ENCODE measurements around the gene TUBA4B.
"Not testable (repeated sequence)": the region's sequence is repeated elsewhere in the genome, so short reads cannot be mapped to it uniquely, and the experiment has no call there.

The TUBA4B gene

DNA sequence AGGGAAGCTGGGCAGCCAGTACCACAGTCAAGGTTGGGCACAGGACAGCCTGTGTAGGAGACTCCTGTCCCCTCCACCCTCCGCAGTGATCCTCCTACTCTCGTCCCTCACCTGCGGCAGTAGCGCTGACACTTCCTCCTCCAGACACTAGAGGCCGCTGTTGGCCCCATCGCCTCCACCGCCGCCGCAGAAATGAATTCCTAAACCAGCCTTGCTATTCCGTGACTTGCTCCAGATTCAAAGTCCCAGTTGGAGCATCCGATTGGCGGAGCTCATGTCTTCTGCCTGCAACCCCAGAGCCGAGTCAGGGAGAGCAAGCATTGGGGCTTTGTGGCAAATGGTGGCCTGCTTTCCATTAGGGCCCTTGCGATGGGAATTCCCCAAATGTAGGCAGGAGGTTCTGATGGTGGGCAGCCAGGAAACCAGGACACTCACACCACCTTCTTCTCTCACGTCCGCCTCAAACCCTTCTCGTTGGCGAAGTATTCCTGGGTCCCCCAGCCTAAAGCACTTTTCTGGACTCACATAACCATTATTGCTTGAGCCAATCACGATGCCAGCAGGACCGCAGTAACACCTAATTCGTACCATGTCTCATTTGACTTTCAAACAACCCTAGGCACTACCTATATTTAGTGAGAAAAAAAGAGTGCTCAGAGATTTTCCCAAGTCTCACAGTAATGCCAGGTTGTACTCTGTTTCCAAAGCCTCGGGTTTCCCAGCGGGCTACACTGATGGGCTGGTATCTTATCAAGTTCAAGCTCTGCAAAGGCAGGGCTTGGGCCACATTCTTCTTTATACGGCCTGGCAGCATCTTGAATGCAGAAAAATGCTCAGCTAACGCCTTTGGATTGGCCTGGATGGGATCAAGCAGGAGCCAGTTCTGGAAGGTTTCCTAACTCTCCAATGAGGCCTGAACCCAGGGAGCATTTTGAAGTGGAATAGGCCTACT is 24.9 kb downstream of the TUBA4B start:
- peak; percentile 79 to 81 for DNase-seq

DNA sequence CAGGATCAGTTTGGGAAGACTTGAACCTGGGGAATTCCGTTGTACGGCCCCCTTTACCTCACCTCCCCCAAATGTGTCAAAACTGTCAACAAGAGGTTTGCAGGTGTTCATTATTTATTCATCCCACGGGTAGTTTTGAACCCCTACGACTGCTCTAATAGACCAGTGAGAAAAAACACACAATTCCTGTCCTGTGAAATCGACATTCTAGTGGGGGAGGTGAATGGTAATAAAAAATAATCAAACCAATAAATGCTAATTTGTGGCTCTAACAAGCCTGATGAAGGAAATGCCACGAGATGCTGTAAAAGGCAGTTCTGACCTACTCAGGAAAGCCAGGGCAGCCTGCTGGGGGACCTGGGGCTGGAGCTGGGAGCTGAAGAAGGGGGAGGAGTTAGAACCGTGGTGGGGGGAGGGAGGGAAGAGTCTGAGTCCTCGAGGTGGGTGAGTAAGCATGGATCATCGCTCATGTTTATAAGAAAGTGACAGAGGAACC is 25.7 kb downstream of the TUBA4B start:
- DNase-seq: no peak

DNA sequence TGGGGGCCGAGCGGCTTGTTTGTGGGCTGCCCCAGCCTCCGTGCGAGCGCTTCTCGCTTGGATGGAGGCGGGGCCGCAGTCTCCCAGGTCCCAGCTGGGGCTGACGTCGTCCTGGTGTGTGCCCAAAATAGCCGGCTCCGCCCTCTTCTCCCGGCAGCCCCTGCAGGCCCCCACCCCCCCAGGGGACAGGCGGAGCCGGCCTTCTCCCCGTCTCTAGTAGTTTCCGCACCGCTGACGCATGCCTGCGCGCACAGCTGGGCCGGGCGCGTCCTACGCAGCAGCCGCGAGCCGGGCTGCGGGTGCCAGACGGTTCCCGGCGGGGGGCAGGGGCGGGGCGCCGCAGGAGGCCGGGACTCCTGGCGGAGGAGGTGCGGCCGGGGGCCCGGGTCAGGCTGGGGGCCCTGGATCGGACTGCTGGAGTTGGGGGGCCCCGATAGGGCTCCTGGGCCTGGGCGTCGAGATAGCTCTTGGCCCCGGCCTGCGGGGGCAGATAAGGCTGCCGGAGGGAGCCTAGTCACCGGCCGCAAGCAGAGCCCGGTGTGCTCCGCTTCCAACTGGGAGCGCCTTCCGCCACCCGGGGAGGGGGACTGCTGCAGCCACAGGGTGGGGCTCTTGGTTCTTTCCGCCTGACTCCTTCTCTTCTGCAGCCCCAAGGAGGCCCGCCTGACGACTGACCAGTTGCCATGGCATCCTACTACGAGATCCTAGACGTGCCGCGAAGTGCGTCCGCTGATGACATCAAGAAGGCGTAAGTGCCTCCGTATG is 26.3 kb downstream of the TUBA4B start, which contains the start of gene DNAJB2:
Gene DNAJB2, plus strand, starts transcription at position 216 of the 765 bp plus-strand sequence. Its CDS starts 468 bp downstream, at position 684.
- DNase-seq: peak; percentile 96 to 98

DNA sequence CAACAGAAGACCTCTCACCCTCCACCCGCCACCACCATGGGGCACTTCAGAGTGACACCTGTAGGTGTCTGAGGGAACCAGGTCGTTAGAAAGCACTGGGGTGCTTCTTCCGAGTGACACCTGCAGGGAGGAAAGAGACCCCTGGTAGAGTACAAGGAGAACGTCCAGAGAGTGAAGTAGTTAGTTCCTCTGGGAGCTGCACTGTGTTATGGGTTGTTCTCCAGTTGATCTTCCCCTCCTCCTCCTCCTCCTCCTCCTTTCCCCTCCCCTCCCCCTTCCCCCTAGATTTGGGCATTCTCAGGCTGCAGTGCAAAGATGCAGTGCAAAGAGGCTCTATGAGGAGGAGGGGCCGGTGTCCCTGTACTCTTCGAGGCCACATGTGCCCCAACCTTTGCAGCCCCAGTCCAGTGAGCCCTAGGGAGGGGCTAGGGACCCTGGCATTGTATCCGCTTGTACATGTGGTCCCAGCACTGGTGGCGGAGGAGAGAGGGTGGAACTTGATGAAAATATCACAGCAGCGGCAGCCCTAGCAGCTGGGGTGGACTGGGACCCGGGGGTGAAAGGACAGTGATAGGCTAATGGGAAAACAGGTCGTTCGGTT is 27.0 kb downstream of the TUBA4B start:
- DNase-seq: no peak

DNA sequence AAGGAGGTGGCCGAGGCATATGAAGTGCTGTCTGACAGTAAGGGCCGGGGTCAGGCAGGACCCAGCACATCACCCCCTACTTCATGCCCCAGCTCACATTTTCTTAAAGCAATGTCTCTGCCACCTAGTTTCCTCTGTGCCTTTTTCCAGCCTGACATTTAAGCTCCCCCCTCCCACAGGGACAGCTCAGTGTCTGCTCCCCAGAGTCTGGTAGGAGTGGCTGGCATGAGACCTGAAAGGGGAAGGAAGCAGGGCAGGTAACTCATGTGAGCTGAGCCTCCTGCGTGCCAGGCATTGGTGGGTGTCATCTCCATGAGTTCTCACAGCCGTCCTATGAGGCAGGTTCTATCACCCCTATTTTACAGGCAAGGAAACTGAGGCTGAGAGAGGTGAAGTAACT is 27.6 kb downstream of the TUBA4B start:
- no peak for DNase-seq

DNA sequence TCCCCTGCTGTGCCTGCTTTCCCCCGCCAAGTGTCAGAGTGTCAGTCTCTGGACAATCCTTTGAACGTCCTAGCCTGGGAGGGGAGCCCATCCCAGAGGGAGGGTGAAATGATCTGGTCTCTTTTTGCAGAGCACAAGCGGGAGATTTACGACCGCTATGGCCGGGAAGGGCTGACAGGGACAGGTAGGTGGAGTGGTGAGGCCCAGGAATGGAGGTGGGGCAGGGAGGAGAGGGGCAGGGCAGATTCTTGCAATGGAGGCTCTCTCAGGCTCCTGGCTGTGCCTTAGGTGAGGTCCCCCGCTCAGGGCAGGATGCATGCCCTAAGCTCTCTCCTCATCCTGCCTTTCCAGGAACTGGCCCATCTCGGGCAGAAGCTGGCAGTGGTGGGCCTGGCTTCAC is 28.5 kb downstream of the TUBA4B start:
- no peak for DNase-seq

DNA sequence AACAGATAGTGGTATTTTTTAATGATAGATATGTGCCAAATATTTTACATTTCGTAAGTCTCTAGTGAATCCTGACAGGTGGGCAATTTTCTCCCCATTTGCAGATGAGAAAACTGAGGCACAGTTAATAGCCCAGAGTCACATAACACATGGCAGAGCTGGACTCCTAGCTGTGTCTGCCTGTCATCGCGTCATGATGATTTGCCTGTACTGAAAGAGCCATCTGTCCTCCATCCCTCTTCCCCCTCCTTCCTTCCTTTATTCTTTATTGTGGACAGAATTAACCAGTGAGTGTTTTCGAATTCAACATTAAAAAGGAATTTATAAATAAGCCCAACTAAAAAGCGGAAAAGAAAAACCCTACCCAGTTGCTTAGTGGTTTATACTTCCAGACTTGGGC is 29.3 kb downstream of the TUBA4B start:
- peak; percentile 26 to 90 for DNase-seq

DNA sequence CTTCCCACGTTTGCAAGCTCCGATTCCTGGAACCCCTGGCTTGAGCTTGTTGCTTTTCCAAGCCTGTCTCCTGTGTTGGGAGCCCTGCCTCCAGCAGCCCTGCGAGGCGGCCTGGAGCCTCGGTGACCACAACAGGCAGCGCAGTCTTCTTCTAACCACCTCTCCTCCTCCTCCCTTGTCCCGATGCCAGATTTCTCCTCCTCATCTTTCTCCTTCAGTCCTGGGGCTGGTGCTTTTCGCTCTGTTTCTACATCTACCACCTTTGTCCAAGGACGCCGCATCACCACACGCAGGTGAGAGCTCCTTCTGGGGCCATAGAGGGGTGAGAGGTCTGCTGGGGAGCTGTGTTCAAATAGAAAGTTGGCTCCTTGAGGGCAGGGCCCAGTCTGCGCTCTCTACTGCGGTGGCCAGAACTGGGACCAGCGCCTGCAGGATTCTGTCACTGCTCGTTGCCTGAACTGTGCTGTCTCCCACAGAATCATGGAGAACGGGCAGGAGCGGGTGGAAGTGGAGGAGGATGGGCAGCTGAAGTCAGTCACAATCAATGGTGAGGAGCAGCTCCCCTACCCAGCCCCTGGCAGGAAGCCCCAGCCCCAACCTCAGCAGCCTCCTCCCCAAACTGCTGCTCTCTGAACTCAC is 30.0 kb downstream of the TUBA4B start:
- peak in 1 of 2 donors; percentile 54 for DNase-seq

DNA sequence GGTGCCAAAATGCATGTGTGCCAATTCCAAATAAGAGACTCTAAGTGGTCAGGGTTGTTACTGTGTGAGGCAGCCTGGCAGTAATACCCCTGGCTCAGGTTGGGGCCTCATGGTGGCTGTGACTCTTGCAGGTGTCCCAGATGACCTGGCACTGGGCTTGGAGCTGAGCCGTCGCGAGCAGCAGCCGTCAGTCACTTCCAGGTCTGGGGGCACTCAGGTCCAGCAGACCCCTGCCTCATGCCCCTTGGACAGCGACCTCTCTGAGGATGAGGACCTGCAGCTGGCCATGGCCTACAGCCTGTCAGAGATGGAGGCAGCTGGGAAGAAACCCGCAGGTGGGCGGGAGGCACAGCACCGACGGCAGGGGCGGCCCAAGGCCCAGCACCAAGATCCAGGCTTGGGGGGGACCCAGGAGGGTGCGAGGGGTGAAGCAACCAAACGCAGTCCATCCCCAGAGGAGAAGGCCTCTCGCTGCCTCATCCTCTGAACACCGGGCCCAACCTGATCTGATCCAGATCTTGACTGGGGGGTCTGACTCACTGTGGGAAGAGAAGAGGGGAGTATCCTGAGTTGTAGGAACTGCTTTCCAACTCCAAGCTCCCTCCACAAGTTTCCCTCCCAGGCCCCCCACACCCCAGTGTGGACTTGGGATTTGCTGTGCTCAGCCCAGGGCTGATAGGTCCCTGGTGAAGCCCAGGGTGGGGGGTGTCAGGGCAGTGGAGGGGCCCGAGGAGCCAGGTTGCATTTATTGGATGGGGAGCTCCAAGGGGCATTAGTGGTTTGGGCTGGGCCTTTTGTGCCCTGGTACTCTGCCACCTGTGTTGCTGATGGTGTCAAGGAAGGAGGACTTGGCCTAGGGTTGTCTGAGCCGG is 31.7 kb downstream of the TUBA4B start:
- no peak for DNase-seq

DNA sequence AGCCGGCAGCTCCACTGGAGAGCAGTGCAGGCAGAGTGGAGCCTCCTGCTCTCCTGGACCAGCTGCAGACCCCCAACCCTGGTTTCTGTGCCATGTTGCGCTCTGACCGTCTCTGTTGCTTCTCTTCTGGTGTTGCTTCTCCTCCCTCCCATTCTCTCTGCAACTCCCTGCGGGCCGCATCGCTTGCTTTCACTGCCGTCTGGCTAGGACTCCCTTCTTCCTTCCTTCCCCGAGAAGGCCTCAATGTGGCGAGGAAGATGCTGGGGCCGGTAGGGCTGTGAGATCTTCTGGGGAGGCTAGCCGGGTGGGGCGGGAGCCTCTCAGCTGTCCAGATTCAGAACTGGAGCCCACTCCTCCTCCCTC is 32.3 kb downstream of the TUBA4B start:
- DNase-seq: no peak

DNA sequence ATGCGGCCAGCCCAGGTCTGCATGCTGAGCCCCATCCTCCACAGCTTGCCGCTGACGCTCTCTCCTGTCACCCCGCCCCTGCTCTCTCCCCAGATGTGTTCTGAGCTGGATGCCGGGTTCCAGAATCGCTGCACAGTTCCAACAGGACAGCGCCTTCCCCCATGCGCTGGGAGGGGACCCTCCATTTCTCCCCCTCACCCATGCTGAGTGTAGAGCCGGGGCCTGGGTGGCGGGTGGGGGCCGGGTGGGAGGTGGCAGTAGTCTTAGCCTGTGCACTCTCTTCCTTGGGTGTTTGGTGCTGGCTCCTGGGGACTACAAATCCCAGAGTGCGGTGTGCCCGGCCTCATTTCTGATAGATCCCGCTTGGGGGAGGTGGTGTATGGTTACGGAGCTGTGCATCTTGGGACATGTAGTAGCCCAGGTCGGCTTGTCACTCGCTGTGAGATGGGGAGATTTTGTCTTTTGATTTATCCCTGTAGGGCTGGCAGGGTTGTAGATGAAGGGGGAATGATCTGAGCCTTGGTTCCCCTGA is 32.9 kb downstream of the TUBA4B start:
- peak; percentile 55 to 56 for DNase-seq

DNA sequence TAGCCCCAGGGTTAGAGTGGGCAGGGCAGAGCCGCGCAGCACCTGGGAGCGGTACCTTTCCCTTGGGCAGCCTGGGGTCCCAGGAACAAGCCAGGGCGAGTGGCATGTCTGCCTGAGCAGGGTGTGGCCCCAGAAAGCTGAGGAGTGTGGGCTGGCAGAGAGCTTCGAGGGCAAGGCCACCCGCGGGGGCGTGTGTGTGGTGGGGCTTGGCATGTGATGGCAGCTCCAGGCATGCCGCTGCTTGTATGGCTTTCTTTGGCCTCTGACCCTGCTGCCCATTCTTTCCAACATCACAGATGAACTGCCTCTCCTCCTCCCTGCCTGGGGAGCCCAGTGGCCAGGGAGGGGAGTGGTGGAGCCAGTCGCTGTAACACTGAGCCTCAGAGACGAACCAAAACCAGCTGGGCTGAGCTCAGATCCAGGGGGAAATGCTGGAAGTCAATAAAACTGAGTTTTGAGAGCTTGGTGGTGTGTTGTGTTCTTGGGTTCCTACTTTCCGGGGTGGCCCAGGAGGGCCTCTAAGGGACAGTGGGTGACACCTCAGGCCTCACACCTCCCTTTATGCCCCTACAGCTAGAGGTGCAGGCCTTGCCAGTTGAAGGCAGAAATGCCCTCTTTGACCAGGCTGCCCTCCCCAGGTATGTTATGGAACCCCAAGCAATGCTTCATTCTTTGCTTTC is 33.5 kb downstream of the TUBA4B start:
- peak; percentile 28 to 55 for DNase-seq

DNA sequence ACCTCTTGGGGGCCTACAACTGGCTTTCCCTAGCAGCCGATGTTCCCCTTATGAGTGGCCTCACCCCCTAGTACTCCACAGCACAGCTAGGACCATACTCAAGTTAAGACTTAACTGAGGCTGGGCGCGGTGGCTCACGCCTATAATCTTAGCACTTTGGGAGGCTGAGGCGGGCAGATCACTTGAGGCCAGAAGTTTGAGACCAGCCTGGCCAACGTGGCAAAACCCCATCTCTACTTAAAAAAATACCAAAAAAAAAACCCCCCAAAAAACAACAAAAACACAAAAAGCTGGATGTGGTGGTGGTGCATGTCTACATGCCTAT is 34.0 kb downstream of the TUBA4B start:
- not testable (repeated sequence) for DNase-seq

DNA sequence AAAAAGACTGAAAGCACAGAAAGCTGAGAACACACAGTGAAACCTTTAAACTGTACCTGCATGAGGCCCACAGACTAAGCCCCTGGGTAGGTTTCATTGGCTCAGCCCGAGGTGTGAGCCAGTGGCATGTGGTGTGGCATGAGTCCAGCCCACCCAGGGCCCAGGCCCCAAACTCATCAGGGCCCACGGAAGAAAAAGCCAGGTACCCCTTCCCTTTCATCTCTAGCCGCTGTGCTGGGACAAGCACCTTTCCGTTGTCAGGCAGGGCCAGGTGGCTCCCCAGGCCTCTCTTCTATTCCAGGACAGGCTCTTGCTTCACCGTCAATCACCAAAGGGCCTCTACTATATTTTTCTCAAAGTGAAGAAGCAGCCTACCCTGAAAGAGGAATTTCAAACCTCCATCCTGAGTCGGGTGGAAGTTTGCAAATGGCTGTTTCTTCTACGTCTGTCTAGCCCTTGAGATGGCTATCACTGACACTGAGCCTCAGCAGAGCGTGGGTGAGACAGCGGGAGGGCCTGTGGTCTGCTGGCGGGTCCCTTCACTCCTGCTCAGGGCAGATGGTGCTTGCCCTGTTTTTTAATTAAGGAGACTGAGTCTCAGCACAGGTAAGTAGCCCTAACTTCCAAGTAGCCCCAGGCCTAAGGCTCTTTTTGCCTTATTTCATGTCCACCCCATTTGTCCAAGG is 34.7 kb downstream of the TUBA4B start:
- DNase-seq: no peak

DNA sequence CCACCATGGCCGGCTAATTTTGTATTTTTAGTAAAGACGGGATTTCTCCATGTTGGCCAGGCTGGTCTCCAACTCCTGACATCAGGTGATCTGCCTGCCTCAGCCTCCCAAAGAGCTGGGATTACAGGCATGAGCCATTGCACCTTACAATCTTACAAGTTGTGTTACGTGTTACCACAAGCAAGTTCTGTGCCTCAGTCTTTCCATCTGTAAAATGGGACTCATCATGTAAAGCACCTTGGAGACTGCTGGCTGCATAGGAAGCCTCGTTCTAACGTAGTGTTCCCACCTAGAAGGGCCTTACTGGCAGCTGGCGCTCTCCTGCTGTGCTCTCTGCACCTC is 36.1 kb downstream of the TUBA4B start:
- no peak for DNase-seq

DNA sequence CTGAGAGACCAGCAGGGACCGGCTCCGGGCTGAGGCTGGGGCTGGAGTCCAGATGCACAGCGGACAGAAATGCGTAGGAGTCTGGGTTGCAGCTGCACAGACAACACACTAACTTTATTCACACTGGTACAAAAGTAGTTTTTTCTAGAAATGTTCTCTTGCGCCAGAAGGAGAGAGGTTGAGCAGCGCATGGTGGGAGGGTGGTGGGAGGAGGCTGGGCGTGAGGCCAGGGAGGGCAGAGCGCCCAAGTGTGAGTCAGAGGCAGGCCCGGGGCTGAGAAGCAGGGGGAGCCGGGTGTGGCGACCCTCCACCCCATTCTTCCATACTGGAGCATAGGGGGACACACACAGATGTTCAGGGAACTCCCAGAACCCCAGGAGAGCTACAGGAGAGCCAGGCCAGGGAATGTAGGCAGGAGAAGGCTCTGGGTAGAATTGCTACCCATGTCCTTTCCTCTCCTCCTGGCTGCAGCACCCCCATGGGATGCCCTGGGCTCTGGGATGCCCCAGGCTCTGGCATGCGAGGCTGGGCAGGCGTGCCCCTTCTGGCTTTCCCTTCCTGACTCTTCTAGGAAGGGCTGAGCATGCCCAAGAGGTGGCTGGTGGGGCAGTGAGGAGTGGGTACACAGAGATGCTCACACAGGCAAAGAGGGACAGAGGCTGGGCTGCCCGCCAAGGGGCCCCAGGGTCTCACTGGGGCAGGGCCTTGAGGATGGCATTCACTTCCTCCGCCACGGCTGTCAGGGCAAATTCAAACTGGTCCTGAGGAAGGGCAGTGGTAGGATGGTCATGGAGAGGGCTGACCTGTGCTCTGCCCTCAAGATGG is 36.7 kb downstream of the TUBA4B start:
- DNase-seq: peak; percentile 82 to 92

DNA sequence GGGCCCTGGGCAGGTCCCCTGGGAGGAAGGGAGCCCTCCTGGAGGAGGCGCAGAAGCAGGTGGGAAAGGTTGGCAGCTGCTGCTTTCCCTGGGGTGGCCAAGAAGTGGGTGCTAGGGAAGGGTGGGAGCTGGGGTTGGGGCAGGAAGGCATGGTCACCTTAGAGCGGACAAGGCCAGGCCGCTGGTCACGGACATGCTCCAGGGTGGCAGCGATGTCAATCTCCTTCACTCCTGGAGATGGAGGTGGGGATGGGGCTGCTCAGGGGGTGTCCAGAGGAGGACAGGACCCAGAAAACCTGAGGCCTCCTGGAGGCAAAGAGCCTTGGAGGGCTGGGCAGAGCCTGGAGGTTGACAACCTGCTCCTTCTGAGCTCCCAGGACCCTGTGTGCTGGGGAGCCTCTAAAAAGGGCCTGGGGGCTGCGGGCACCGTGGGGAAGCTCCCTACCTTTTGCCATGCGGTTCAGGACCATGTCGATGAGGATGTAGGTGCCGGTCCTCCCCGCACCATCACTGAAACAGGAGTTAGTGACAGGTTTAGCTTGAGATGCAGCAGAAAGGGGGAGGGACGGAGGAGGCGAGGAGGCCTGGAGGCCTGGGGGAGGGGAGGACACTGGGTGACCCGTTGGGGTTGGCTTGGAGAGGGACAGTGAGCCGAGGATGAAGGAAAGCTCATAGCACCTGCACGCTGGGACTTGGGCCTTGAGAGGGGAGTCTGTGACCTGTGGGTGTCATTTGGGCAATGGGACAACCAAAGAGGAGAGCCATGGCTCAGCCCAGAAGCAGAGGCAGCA is 37.5 kb downstream of the TUBA4B start:
- no peak for DNase-seq

DNA sequence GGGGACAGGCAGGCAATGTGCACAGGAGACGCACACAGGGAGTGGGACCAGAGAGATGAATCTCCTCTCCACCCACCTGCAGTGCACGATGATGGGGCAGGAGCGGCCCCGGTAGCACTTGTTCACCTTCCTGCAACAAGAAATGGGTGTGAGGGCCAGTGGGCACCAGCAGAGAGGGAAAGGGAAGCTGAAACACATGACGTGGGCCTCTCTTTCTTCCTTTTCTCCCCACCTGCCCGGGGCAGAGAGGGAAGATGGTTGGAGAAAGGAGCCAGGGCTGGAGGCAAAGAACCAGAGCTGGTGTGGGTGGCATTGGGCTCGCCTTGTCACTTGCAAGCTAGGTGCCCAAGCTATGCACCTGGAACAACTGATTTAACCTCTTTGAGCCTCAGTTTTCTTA is 38.4 kb downstream of the TUBA4B start:
- no peak for DNase-seq

All from hippocampal formation (tissue), 2 donors.